MCF 10A (cell line): ENCODE data around the gene ARHGAP24. TPM values are rescaled to one million over a fixed set of nuclear protein-coding genes. Genes with fewer than 3 reads are reported as not detected.

Experiments
- BruUV-seq: library from RNA; stranded (reverse); fragments of 400-500 nt; replicated peaks from 2 replicates; lab custom pipeline; 2021; lab: Mats Ljungman, UMichigan
- CTCF ChIA-PET: fragments of 300-600 bp; sonication (Branson Sonifier 250); formaldehyde crosslinking; extraction: SDS; loops from one replicate; lab custom pipeline; 2021; ENCODE audit warnings: antibody characterized with exemption, inconsistent platforms; lab: Yijun Ruan, JAX
- POLR2A ChIA-PET: fragments of 300-600, 350-650 bp; sonication (Branson Sonifier 250); formaldehyde crosslinking; extraction: SDS; loops from one replicate; lab custom pipeline; 2020; ENCODE audit warnings: antibody characterized with exemption, inconsistent platforms; lab: Yijun Ruan, JAX
- DNase-seq: peaks from one replicate; pipeline ENCODE4 v3.0.0-alpha.2; 2018; ENCODE audit not compliant: unreplicated experiment
- H3K27ac Mint-ChIP-seq: one replicate; pipeline ENCODE4 v1.8.0; 2022; ENCODE audit warnings: mild to moderate bottlenecking, low read depth, mixed read lengths; ENCODE audit not compliant: unreplicated experiment
- H3K27me3 Mint-ChIP-seq: one replicate; pipeline ENCODE4 v1.8.0; 2022; ENCODE audit warnings: mixed read lengths; ENCODE audit not compliant: insufficient read depth, unreplicated experiment
- H3K36me3 Mint-ChIP-seq: one replicate; pipeline ENCODE4 v1.8.0; 2022; ENCODE audit warnings: mild to moderate bottlenecking, moderate library complexity, mixed read lengths; ENCODE audit not compliant: insufficient read depth, unreplicated experiment
- H3K4me1 Mint-ChIP-seq: one replicate; pipeline ENCODE4 v1.8.0; 2022; ENCODE audit warnings: mixed read lengths; ENCODE audit not compliant: insufficient read depth, unreplicated experiment
- H3K4me3 Mint-ChIP-seq: one replicate; pipeline ENCODE4 v1.8.0; 2022; ENCODE audit warnings: mild to moderate bottlenecking, moderate library complexity, mixed read lengths; ENCODE audit not compliant: unreplicated experiment
- H3K9me3 Mint-ChIP-seq: one replicate; pipeline ENCODE4 v1.8.0; 2022; ENCODE audit warnings: mixed read lengths; ENCODE audit not compliant: unreplicated experiment
- CTCF ChIP-seq: fragments of 200-600 bp; IDR thresholded peaks from one replicate; pipeline ENCODE4 v1.8.0; 2022; ENCODE audit warnings: antibody characterized with exemption, mild to moderate bottlenecking; ENCODE audit not compliant: unreplicated experiment
- intact Hi-C: fragments of 100-400 bp; cut with micrococcal nuclease; formaldehyde crosslinking; loops from 2 replicates; pipeline ENCODE4 v1.14.1; 2022
- total RNA-seq: library from RNA; stranded (reverse); gene quantifications from 2 replicates; pipeline ENCODE4 v1.2.3, GENCODE V29; 2022

Gene ARHGAP24
- total RNA-seq, 1 experiment from 2014 or later, result 2.6 TPM

- BruUV-seq, result no TSS peak
- intact Hi-C loops, result no loop called here
- TF ChIP-seq CTCF, result no peak
- H3K36me3 Mint-ChIP-seq, result no peaks in the 10 kb centered on the region
- H3K4me3 Mint-ChIP-seq, result no peak overlapping the region
- no peaks in the 10 kb centered on the region for H3K27me3 Mint-ChIP-seq
- no peaks in the 10 kb centered on the region for H3K9me3 Mint-ChIP-seq
- ChIA-PET CTCF (no interaction called here), POLR2A (interaction anchor here (0.7 kb wide), 1 partner anchor 83 kb away, joined by 3 read pairs; no protein-coding TSS in a partner anchor)
- no peak overlapping the region for H3K27ac Mint-ChIP-seq
- H3K4me1 Mint-ChIP-seq, result no peaks in the 10 kb centered on the region
- no peak for DNase-seq
Observed at GRCh38 chr4:85669204-85669603, 194.3 kb downstream of the ARHGAP24 start.

GRCh38 chr4:85669992-85670548 is 195.1 kb downstream of the ARHGAP24 start:
- no peaks in the 10 kb centered on the region for H3K36me3 Mint-ChIP-seq
- H3K4me3 Mint-ChIP-seq, result no peak overlapping the region
- POLR2A ChIA-PET, result no interaction called here
- CTCF ChIA-PET, result interaction anchor here (0.6 kb wide), 1 partner anchor 302 kb away, joined by 3 read pairs; no protein-coding TSS in a partner anchor
- DNase-seq, result no peak
- BruUV-seq, result no TSS peak
- no peaks in the 10 kb centered on the region for H3K4me1 Mint-ChIP-seq
- no peaks in the 10 kb centered on the region for H3K27me3 Mint-ChIP-seq
- H3K27ac Mint-ChIP-seq, result no peak overlapping the region
- intact Hi-C loops, result no loop called here
- no peak for TF ChIP-seq CTCF
- H3K9me3 Mint-ChIP-seq, result no peaks in the 10 kb centered on the region

- H3K27ac Mint-ChIP-seq, result no peak overlapping the region
- TF ChIP-seq CTCF, result no peak
- CTCF ChIA-PET, result interaction anchor here (0.6 kb wide), 1 partner anchor 16 kb away, joined by 3 read pairs; no protein-coding TSS in a partner anchor
- no peak for DNase-seq
- H3K36me3 Mint-ChIP-seq, result no peaks in the 10 kb centered on the region
- no peak overlapping the region for H3K4me3 Mint-ChIP-seq
- H3K4me1 Mint-ChIP-seq, result no peaks in the 10 kb centered on the region
- intact Hi-C loops, result no loop called here
- BruUV-seq, result no TSS peak
- H3K27me3 Mint-ChIP-seq, result no peaks in the 10 kb centered on the region
- POLR2A ChIA-PET, result no interaction called here
- no peaks in the 10 kb centered on the region for H3K9me3 Mint-ChIP-seq
Observed at GRCh38 chr4:85671120-85671519, 196.2 kb downstream of the ARHGAP24 start.

GRCh38 chr4:85672116-85672515 is 197.2 kb downstream of the ARHGAP24 start:
- DNase-seq, result no peak
- CTCF ChIA-PET, result interaction anchor here (0.7 kb wide), 2 partner anchors 190 to 1472 kb away, joined by 3 to 6 read pairs; no protein-coding TSS in a partner anchor
- no peak for TF ChIP-seq CTCF
- Mint-ChIP-seq H3K9me3 (no peaks in the 10 kb centered on the region), H3K27me3 (no peaks in the 10 kb centered on the region), H3K4me1 (no peaks in the 10 kb centered on the region), H3K4me3 (no peak overlapping the region), H3K27ac (no peak overlapping the region), H3K36me3 (no peaks in the 10 kb centered on the region)
- POLR2A ChIA-PET, result no interaction called here
- intact Hi-C loops, result no loop called here
- no TSS peak for BruUV-seq
